ENCODE data around the gene CD40LG. TPM values are rescaled to one million over a fixed set of nuclear protein-coding genes. Genes with fewer than 3 reads are reported as not detected.

CD40LG gene
- total and polyA plus RNA-seq, 10 donors = 1.3 to 8.7 (median 2.4) TPM

DNA sequence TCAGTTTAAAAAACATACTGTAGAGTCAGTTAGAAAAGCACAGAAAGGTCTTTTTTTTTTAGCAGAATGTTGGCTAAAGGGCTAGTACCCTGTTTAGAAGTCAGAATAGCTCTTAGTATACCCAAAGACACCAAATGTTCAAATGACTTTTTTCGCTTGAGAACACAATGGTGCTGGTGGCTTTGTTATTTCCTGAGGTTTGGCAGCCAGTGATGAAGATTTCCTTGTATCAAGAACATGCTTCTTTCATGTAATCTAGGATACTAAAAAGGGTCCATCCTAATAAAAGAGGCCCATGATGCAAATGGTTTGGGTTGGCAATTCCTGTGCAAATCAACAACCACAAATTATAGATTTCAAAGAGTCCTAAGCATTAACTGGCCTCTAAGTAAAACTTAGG, 21.1 kb upstream of the CD40LG start:
- intact Hi-C loops (cut with DNase I; ENCODE audit: low total_unique reads) = no loop called here
- 44 to 58% (median 56%) methylated on average over 1 of the region's 1 CpG for WGBS, 5 donors
- Histone ChIP-seq H3K9me3 (no peaks in the 10 kb centered on the region), H3K4me1 (peaks cover 0 to 17% (median 0%) of the 10 kb centered on the region in 6 donors), H3K27ac (peak overlapping the region in 2 of 8 donors; percentile 28 to 35), H3K36me3 (no peaks in the 10 kb centered on the region), H3K4me3 (no peak overlapping the region), H3K27me3 (replicated peaks in 1 of 7) (no peaks in the 10 kb centered on the region)
- no peak for DNase-seq
- no peak for TF ChIP-seq POLR2A (IDR thresholded peaks at IDR 0.05)
- TF ChIP-seq POLR2AphosphoS5 (IDR thresholded peaks at IDR 0.05) = no peak
- TF ChIP-seq, protein P1, sequence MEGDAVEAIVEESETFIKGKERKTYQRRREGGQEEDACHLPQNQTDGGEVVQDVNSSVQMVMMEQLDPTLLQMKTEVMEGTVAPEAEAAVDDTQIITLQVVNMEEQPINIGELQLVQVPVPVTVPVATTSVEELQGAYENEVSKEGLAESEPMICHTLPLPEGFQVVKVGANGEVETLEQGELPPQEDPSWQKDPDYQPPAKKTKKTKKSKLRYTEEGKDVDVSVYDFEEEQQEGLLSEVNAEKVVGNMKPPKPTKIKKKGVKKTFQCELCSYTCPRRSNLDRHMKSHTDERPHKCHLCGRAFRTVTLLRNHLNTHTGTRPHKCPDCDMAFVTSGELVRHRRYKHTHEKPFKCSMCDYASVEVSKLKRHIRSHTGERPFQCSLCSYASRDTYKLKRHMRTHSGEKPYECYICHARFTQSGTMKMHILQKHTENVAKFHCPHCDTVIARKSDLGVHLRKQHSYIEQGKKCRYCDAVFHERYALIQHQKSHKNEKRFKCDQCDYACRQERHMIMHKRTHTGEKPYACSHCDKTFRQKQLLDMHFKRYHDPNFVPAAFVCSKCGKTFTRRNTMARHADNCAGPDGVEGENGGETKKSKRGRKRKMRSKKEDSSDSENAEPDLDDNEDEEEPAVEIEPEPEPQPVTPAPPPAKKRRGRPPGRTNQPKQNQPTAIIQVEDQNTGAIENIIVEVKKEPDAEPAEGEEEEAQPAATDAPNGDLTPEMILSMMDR (IDR thresholded peaks at IDR 0.05 in 8 of 11, conservative IDR thresholded peaks at IDR 0.05 in 3 of 11) = no peak

DNA sequence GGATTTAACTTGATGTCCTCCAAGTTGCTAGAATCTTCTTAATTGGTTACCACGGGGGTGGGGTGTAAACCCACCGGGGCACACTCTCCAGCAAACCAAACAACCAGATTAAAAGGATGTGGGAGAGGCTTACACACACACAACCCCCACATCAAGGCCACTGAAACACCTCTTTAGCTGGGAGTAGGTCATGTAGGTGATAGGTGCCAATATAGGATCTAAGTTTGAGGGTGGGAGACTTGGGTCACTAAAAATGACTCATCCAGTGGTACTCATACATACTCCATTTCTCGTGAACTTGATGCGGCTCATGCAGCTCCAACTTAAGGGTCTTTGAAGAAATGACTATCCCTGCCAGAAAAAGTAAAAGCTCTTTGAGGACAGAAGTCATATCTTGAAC, 20.5 kb upstream of the CD40LG start:
- peaks cover 0 to 17% (median 0%) of the 10 kb centered on the region in 6 donors for H3K4me1 ChIP-seq
- H3K9me3 ChIP-seq = no peaks in the 10 kb centered on the region
- no peak overlapping the region for H3K4me3 ChIP-seq
- DNase-seq = no peak
- H3K36me3 ChIP-seq = no peaks in the 10 kb centered on the region
- intact Hi-C loops (cut with DNase I; ENCODE audit: low total_unique reads) = no loop called here
- peak overlapping the region in 1 of 8 donors; percentile 35 for H3K27ac ChIP-seq
- TF ChIP-seq, protein P1 (IDR thresholded peaks at IDR 0.05 in 8 of 11, conservative IDR thresholded peaks at IDR 0.05 in 3 of 11) = no peak
- no peak for TF ChIP-seq POLR2A (IDR thresholded peaks at IDR 0.05)
- no peak for TF ChIP-seq POLR2AphosphoS5 (IDR thresholded peaks at IDR 0.05)
- 61 to 81% (median 66%) methylated on average over 2 to 4 of the region's 4 CpGs for WGBS, 5 donors
- no peaks in the 10 kb centered on the region for H3K27me3 ChIP-seq (replicated peaks in 1 of 7)

- TF ChIP-seq POLR2A (IDR thresholded peaks at IDR 0.05) (no peak), POLR2AphosphoS5 (IDR thresholded peaks at IDR 0.05) (no peak)
- TF ChIP-seq, protein P1 (IDR thresholded peaks at IDR 0.05 in 8 of 11, conservative IDR thresholded peaks at IDR 0.05 in 3 of 11) = no peak
- H3K4me3 ChIP-seq = no peak overlapping the region
- 28 to 44% (median 32%) methylated on average over 6 of the region's 6 CpGs for WGBS, 5 donors
- no peaks in the 10 kb centered on the region for H3K36me3 ChIP-seq
- peak overlapping the region in 2 of 8 donors; percentile 7 to 19 for H3K27ac ChIP-seq
- no peaks in the 10 kb centered on the region for H3K27me3 ChIP-seq (replicated peaks in 1 of 7)
- no peaks in the 10 kb centered on the region for H3K9me3 ChIP-seq
- no peak for DNase-seq
- intact Hi-C loops (cut with DNase I; ENCODE audit: low total_unique reads) = no loop called here
- H3K4me1 ChIP-seq = peaks cover 0 to 19% (median 0%) of the 10 kb centered on the region in 6 donors
Observed at GRCh38 chrX:136629084-136629750, 18.7 kb upstream of the CD40LG start.

DNA sequence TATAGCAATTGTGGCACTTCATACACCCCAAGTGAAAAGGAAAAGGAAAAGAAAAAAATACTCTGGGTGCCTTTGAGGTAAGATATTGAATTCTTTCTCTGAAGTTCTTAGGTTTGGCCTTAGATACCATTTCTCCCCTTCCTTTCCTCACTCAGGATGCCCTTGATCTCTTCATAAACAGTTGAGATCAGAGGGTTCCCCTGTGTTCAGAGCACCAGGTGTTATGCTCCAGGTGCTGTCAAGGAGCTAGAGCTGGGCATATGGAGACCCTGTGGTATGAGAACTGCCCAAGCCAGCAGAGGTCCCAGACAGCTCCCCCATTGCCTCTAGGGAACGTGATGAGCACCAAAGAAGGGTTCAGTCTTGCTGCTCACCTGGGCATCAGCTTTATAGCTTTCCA, 17.1 kb upstream of the CD40LG start:
- peaks cover 0 to 35% (median 6%) of the 10 kb centered on the region in 6 donors for H3K4me1 ChIP-seq
- H3K27me3 ChIP-seq (replicated peaks in 1 of 7) = peaks cover 0 to under 1% (median 0%) of the 10 kb centered on the region in 7 donors
- TF ChIP-seq, protein P1 (IDR thresholded peaks at IDR 0.05 in 8 of 11, conservative IDR thresholded peaks at IDR 0.05 in 3 of 11) = no peak
- TF ChIP-seq POLR2A (IDR thresholded peaks at IDR 0.05) = no peak
- DNase-seq = no peak
- no peaks in the 10 kb centered on the region for H3K9me3 ChIP-seq
- 21 to 83% (median 69%) methylated on average over 1 of the region's 1 CpG for WGBS, 5 donors
- H3K36me3 ChIP-seq = no peaks in the 10 kb centered on the region
- intact Hi-C loops (cut with DNase I; ENCODE audit: low total_unique reads) = no loop called here
- no peak overlapping the region for H3K4me3 ChIP-seq
- no peak overlapping the region for H3K27ac ChIP-seq

All from spleen (tissue), 11 donors.